Type B pancreatic cell (in vitro differentiated cells): Measurements from ENCODE around the gene EFNA5. TPM values are rescaled to one million over a fixed set of nuclear protein-coding genes. Genes with fewer than 3 reads are reported as not detected.
A peak's percentile ranks its signal among the peaks of the same experiment; 100 is the strongest.

Experiments used
- DNase-seq: peaks from one replicate; pipeline ENCODE4 v3.0.0; 2021; ENCODE audit warnings: mixed read lengths; ENCODE audit not compliant: unreplicated experiment; ENCODE audit errors: extremely low spot score
- H3K27ac Mint-ChIP-seq: 2 replicates; pipeline ENCODE4 v1.8.0; 2021; ENCODE audit warnings: mild to moderate bottlenecking, mixed read lengths
- H3K27me3 Mint-ChIP-seq: 2 replicates; pipeline ENCODE4 v1.8.0; 2021; ENCODE audit warnings: mixed read lengths
- H3K36me3 Mint-ChIP-seq: 2 replicates; pipeline ENCODE4 v1.8.0; 2021; ENCODE audit warnings: mixed read lengths
- H3K4me1 Mint-ChIP-seq: one replicate; pipeline ENCODE4 v1.8.0; 2021; ENCODE audit warnings: mixed read lengths; ENCODE audit not compliant: unreplicated experiment
- H3K4me3 Mint-ChIP-seq: 2 replicates; pipeline ENCODE4 v1.8.0; 2021; ENCODE audit warnings: mild to moderate bottlenecking, mixed read lengths
- H3K9me3 Mint-ChIP-seq: 2 replicates; pipeline ENCODE4 v1.8.0; 2021; ENCODE audit warnings: mixed read lengths
- CTCF ChIP-seq: fragments of 200-600 bp; sonication (generic); conservative IDR thresholded peaks from 2 replicates; pipeline ENCODE4 v1.5.0; 2021; ENCODE audit warnings: antibody characterized with exemption, mild to moderate bottlenecking
- total RNA-seq: library from RNA; stranded (reverse); gene quantifications from 2 replicates; pipeline ENCODE4 v1.2.1, GENCODE V29; 2021; ENCODE audit warnings: low replicate concordance

The EFNA5 gene
- total RNA-seq, 1 donor from 2014 or later, result 65.0 TPM

DNA sequence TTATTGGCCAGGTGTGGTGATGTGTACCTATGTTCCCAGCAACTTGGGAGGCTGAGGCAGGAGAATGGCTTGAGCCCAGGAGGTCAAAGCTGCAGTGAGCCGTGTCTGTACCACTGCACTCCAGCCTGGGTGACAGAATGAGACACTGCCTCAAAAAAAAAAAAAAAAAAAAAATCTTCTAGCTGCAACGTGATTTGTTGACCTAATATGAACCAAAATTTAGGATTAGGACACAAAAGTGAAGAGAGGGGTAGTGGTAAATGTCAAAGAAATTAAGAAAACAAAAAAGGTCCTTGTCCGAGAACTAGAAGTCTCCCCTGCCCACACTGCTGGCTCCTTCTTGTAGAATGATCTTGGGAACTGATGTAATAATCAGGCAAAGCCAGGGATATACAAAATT, 272.0 kb downstream of the EFNA5 start:
- Mint-ChIP-seq H3K27me3 (no peaks in the 10 kb centered on the region), H3K4me1 (peaks cover 60% of the 10 kb centered on the region), H3K4me3 (no peak overlapping the region), H3K27ac (no peak overlapping the region), H3K36me3 (peaks cover 14% of the 10 kb centered on the region), H3K9me3 (no peaks in the 10 kb centered on the region)
- TF ChIP-seq CTCF, result no peak
- no peak for DNase-seq

- H3K9me3 Mint-ChIP-seq, result no peaks in the 10 kb centered on the region
- H3K4me3 Mint-ChIP-seq, result no peak overlapping the region
- H3K36me3 Mint-ChIP-seq, result peaks cover 17% of the 10 kb centered on the region
- H3K27ac Mint-ChIP-seq, result peak overlapping the region; percentile 28
- no peaks in the 10 kb centered on the region for H3K27me3 Mint-ChIP-seq
- H3K4me1 Mint-ChIP-seq, result peaks cover 43% of the 10 kb centered on the region
- TF ChIP-seq CTCF, result no peak
- DNase-seq, result no peak
Measured at GRCh38 chr5:107396351-107396690, 274.4 kb downstream of the EFNA5 start.

- Mint-ChIP-seq H3K4me3 (no peak overlapping the region), H3K27me3 (no peaks in the 10 kb centered on the region), H3K36me3 (peaks cover 17% of the 10 kb centered on the region), H3K27ac (no peak overlapping the region), H3K4me1 (peaks cover 38% of the 10 kb centered on the region), H3K9me3 (no peaks in the 10 kb centered on the region)
- TF ChIP-seq CTCF, result no peak
- no peak for DNase-seq
Measured at GRCh38 chr5:107395632-107396350, 274.9 kb downstream of the EFNA5 start.

DNA sequence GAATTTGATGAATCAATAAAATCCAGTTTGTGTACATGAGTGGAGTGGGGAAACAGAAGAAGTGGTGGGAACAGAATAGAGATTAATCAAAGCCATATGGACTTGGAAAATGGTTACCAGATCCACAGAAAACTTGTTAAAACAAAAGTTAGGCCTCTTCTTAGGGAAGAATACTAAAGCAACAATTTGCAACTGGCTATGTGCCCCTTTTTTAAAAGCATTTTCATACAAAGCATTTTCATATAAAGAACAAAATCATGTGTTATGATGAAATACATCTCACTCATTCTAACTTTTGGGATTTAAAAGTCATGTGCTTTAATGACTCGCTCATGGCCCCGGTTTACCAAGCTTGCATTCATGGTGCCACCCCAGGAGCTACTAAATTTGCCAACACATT, 276.9 kb downstream of the EFNA5 start:
- H3K4me1 Mint-ChIP-seq, result peaks cover 42% of the 10 kb centered on the region
- no peak for DNase-seq
- H3K27ac Mint-ChIP-seq, result peak overlapping the region; percentile 60
- peaks cover 14% of the 10 kb centered on the region for H3K36me3 Mint-ChIP-seq
- H3K4me3 Mint-ChIP-seq, result peak overlapping the region; percentile 10
- no peaks in the 10 kb centered on the region for H3K27me3 Mint-ChIP-seq
- no peak for TF ChIP-seq CTCF
- no peaks in the 10 kb centered on the region for H3K9me3 Mint-ChIP-seq

- Mint-ChIP-seq H3K9me3 (no peaks in the 10 kb centered on the region), H3K4me1 (peaks cover 61% of the 10 kb centered on the region), H3K27me3 (no peaks in the 10 kb centered on the region), H3K4me3 (no peak overlapping the region), H3K36me3 (peaks cover 8% of the 10 kb centered on the region), H3K27ac (no peak overlapping the region)
- DNase-seq, result no peak
- TF ChIP-seq CTCF, result no peak
Measured at GRCh38 chr5:107391787-107392186, 278.9 kb downstream of the EFNA5 start.

GRCh38 chr5:107389775-107390148, 281.0 kb downstream of the EFNA5 start:
- Mint-ChIP-seq H3K4me3 (no peak overlapping the region), H3K27me3 (no peaks in the 10 kb centered on the region), H3K4me1 (peaks cover 57% of the 10 kb centered on the region), H3K9me3 (no peaks in the 10 kb centered on the region), H3K27ac (no peak overlapping the region), H3K36me3 (peaks cover 12% of the 10 kb centered on the region)
- DNase-seq, result no peak
- TF ChIP-seq CTCF, result no peak
